OCI-LY1 (cell line): Measurements from ENCODE around the gene ATP8A1.

ENCODE experiments used
- H2AFZ ChIP-seq: fragments of 200-600 bp; sonication (generic), shearing (Covaris generic); 2 replicates; pipeline ENCODE4 v1.6.0; 2014; ENCODE audit warnings: antibody characterized with exemption, mild to moderate bottlenecking, low read length
- H3F3A ChIP-seq: fragments of 200-600 bp; sonication (generic), shearing (Covaris generic); 2 replicates; pipeline ENCODE4 v1.6.0; 2014; ENCODE audit warnings: mild to moderate bottlenecking, antibody characterized with exemption, low read length, moderate library complexity; ENCODE audit not compliant: insufficient read depth
- H3K27ac ChIP-seq: fragments of 200-600 bp; sonication (generic); 2 replicates; pipeline ENCODE4 v1.5.1; 2014; ENCODE audit warnings: low read length, mixed run types, mild to moderate bottlenecking, low read depth; ENCODE audit not compliant: poor library complexity, severe bottlenecking
- H3K27me3 ChIP-seq: fragments of 200-600 bp; sonication (generic); 2 replicates; pipeline ENCODE4 v1.6.0; 2014; ENCODE audit warnings: antibody characterized with exemption, mild to moderate bottlenecking, low read length, moderate library complexity; ENCODE audit not compliant: insufficient read depth
- H3K36me3 ChIP-seq: fragments of 200-600 bp; sonication (generic); 2 replicates; pipeline ENCODE4 v1.6.1; 2014; ENCODE audit warnings: mild to moderate bottlenecking, antibody characterized with exemption, low read length, moderate library complexity, mixed read lengths; ENCODE audit not compliant: insufficient read depth
- H3K4me1 ChIP-seq: fragments of 200-600 bp; sonication (generic); 2 replicates; pipeline ENCODE4 v1.5.1; 2014; ENCODE audit warnings: mild to moderate bottlenecking, low read length, moderate library complexity; ENCODE audit not compliant: insufficient read depth, severe bottlenecking
- H3K4me2 ChIP-seq: fragments of 200-600 bp; sonication (generic), shearing (Covaris generic); 2 replicates; pipeline ENCODE4 v1.6.1; 2014; ENCODE audit warnings: low read length
- H3K4me3 ChIP-seq: fragments of 200-600 bp; sonication (generic); 2 replicates; pipeline ENCODE4 v1.5.1; 2014; ENCODE audit warnings: low read length, low read depth, mild to moderate bottlenecking, mixed read lengths; ENCODE audit not compliant: poor library complexity, severe bottlenecking
- H3K79me2 ChIP-seq: fragments of 200-600 bp; shearing (Covaris generic); 2 replicates; pipeline ENCODE4 v1.6.1; 2016; ENCODE audit warnings: mixed run types, low read length, mixed read lengths; ENCODE audit not compliant: insufficient read depth
- H3K9ac ChIP-seq: fragments of 200-600 bp; sonication (generic), shearing (Covaris generic); 2 replicates; pipeline ENCODE4 v1.6.1; 2014; ENCODE audit warnings: mild to moderate bottlenecking, low read length, mixed read lengths
- H3K9me2 ChIP-seq: fragments of 200-600 bp; sonication (generic), shearing (Covaris generic); 2 replicates; pipeline ENCODE4 v1.6.1; 2014; ENCODE audit warnings: low read depth, mild to moderate bottlenecking, low read length, mixed read lengths
- H3K9me3 ChIP-seq: fragments of 200-600 bp; shearing (Covaris generic); 2 replicates; pipeline ENCODE4 v1.6.1; 2014; ENCODE audit warnings: low read length, mixed read lengths
- H4K20me1 ChIP-seq: fragments of 200-600 bp; sonication (generic), shearing (Covaris generic); 2 replicates; pipeline ENCODE4 v1.6.0; 2016; ENCODE audit warnings: mild to moderate bottlenecking, low read length; ENCODE audit not compliant: insufficient read depth
- EZH2 ChIP-seq: fragments of 200-600 bp; sonication (generic), shearing (Covaris generic); IDR thresholded peaks from 2 replicates; pipeline ENCODE4 v1.8.0; 2017; ENCODE audit warnings: borderline replicate concordance, mixed run types, mild to moderate bottlenecking, antibody characterized with exemption, low read length, moderate library complexity, mixed read lengths
- TF ChIP-seq, protein P1 (sequence below): fragments of 200-600 bp; sonication (generic), shearing (Covaris generic); IDR thresholded peaks from 2 replicates; pipeline ENCODE4 v1.5.1; 2017; ENCODE audit warnings: mild to moderate bottlenecking, antibody characterized with exemption, low read length, moderate library complexity, mixed read lengths

ATP8A1 gene

GRCh38 chr4:42428036-42428435 is 228.9 kb downstream of the ATP8A1 start:
- Histone ChIP-seq H3K27ac (no peak overlapping the region), H3K4me1 (no peaks in the 10 kb centered on the region), H3K4me2 (no peak overlapping the region), H3F3A (no peaks in the 10 kb centered on the region), H3K79me2 (no peaks in the 10 kb centered on the region), H3K9ac (no peak overlapping the region), H3K9me2 (no peaks in the 10 kb centered on the region), H3K27me3 (no peaks in the 10 kb centered on the region), H3K36me3 (no peaks in the 10 kb centered on the region; the same call in 1 of the 2 replicates), H3K9me3 (no peaks in the 10 kb centered on the region), H4K20me1 (no peaks in the 10 kb centered on the region), H2AFZ (no peak overlapping the region), H3K4me3 (no peak overlapping the region)
- TF ChIP-seq, protein P1, sequence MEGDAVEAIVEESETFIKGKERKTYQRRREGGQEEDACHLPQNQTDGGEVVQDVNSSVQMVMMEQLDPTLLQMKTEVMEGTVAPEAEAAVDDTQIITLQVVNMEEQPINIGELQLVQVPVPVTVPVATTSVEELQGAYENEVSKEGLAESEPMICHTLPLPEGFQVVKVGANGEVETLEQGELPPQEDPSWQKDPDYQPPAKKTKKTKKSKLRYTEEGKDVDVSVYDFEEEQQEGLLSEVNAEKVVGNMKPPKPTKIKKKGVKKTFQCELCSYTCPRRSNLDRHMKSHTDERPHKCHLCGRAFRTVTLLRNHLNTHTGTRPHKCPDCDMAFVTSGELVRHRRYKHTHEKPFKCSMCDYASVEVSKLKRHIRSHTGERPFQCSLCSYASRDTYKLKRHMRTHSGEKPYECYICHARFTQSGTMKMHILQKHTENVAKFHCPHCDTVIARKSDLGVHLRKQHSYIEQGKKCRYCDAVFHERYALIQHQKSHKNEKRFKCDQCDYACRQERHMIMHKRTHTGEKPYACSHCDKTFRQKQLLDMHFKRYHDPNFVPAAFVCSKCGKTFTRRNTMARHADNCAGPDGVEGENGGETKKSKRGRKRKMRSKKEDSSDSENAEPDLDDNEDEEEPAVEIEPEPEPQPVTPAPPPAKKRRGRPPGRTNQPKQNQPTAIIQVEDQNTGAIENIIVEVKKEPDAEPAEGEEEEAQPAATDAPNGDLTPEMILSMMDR = no peak
- TF ChIP-seq EZH2 = no peak

GRCh38 chr4:42425146-42426065 is 231.5 kb downstream of the ATP8A1 start:
- Histone ChIP-seq H3F3A (no peaks in the 10 kb centered on the region), H3K27ac (no peak overlapping the region), H3K36me3 (peaks cover 12% of the 10 kb centered on the region; the same call in 1 of the 2 replicates), H3K9ac (no peak overlapping the region), H3K4me2 (no peak overlapping the region), H3K4me3 (no peak overlapping the region), H3K9me3 (no peaks in the 10 kb centered on the region), H3K9me2 (no peaks in the 10 kb centered on the region), H3K79me2 (no peaks in the 10 kb centered on the region), H3K27me3 (no peaks in the 10 kb centered on the region), H3K4me1 (no peaks in the 10 kb centered on the region), H4K20me1 (no peaks in the 10 kb centered on the region), H2AFZ (no peak overlapping the region)
- TF ChIP-seq EZH2 = no peak
- TF ChIP-seq, protein P1 = no peak

GRCh38 chr4:42420140-42420539 is 236.8 kb downstream of the ATP8A1 start:
- no peaks in the 10 kb centered on the region for H4K20me1 ChIP-seq
- no peaks in the 10 kb centered on the region for H3F3A ChIP-seq
- no peaks in the 10 kb centered on the region for H3K27me3 ChIP-seq
- H3K9me3 ChIP-seq = no peaks in the 10 kb centered on the region
- H2AFZ ChIP-seq = no peak overlapping the region
- no peak overlapping the region for H3K4me3 ChIP-seq
- H3K79me2 ChIP-seq = no peaks in the 10 kb centered on the region
- peaks cover 23% of the 10 kb centered on the region; the same call in 1 of the 2 replicates for H3K36me3 ChIP-seq
- TF ChIP-seq, protein P1 = no peak
- no peak for TF ChIP-seq EZH2
- H3K27ac ChIP-seq = no peak overlapping the region
- H3K9me2 ChIP-seq = no peaks in the 10 kb centered on the region
- no peaks in the 10 kb centered on the region for H3K4me1 ChIP-seq
- no peak overlapping the region for H3K4me2 ChIP-seq
- H3K9ac ChIP-seq = no peak overlapping the region
